Neuronal stem cell (in vitro differentiated cells): Measurements from ENCODE around the gene SLC26A9.

Source experiments
- DNase-seq: peaks from one replicate; pipeline ENCODE4 v3.0.0-alpha.2; 2013; ENCODE audit warnings: low spot score
- H2AFZ ChIP-seq: one replicate; pipeline ENCODE4 v1.6.1; 2013; ENCODE audit warnings: mild to moderate bottlenecking, low read length, inconsistent platforms
- H2AK5ac ChIP-seq: 2 replicates; pipeline ENCODE4 v1.6.1; 2013; ENCODE audit warnings: low read depth, mild to moderate bottlenecking, inconsistent platforms, low read length, moderate library complexity, mixed read lengths
- H2BK120ac ChIP-seq: 2 replicates; pipeline ENCODE4 v1.6.1; 2013; ENCODE audit warnings: low read depth, mild to moderate bottlenecking, inconsistent platforms, low read length, moderate library complexity, mixed read lengths
- H2BK12ac ChIP-seq: one replicate; pipeline ENCODE4 v1.6.1; 2013; ENCODE audit warnings: low read length, inconsistent platforms
- H2BK15ac ChIP-seq: 2 replicates; pipeline ENCODE4 v1.6.1; 2013; ENCODE audit warnings: mild to moderate bottlenecking, low read length, inconsistent platforms, mixed read lengths
- H2BK5ac ChIP-seq: one replicate; pipeline ENCODE4 v1.6.1; 2013; ENCODE audit warnings: inconsistent platforms, mild to moderate bottlenecking, low read length, moderate library complexity
- H3K14ac ChIP-seq: one replicate; pipeline ENCODE4 v1.6.1; 2013; ENCODE audit warnings: low read length, inconsistent platforms
- H3K18ac ChIP-seq: 2 replicates; pipeline ENCODE4 v1.6.1; 2013; ENCODE audit warnings: low read length, inconsistent platforms
- H3K23ac ChIP-seq: 2 replicates; pipeline ENCODE4 v1.6.1; 2013; ENCODE audit warnings: low read depth, mild to moderate bottlenecking, mixed read lengths, low read length, inconsistent platforms; ENCODE audit not compliant: poor library complexity
- H3K27ac ChIP-seq: replicated peaks from 3 replicates; pipeline ENCODE4 v1.5.1; 2013; ENCODE audit warnings: low read length, inconsistent platforms
- H3K27me3 ChIP-seq, 3 experiments: 2 replicates each; pipeline ENCODE4 v1.6.1; 2013; ENCODE audit warnings: low read length in 3 of 3, mild to moderate bottlenecking in 2 of 3, inconsistent platforms in 1 of 3, low read depth in 1 of 3, mixed read lengths in 1 of 3, moderate library complexity in 1 of 3; ENCODE audit not compliant: control insufficient read depth in 3 of 3, insufficient read depth in 3 of 3
- H3K36me3 ChIP-seq, 2 donors: replicated peaks in 1 of 2; 2 replicates each; pipeline ENCODE4 v1.6.1; 2013; ENCODE audit warnings: low read length in 2 of 2; ENCODE audit not compliant: control insufficient read depth in 2 of 2, insufficient read depth in 2 of 2
- H3K4ac ChIP-seq: 2 replicates; pipeline ENCODE4 v1.6.1; 2013; ENCODE audit warnings: inconsistent platforms, mild to moderate bottlenecking, low read length, moderate library complexity
- H3K4me1 ChIP-seq, 2 donors: 1 replicate in 1 of 2; 2 replicates in 1 of 2; pipeline ENCODE4 v1.6.1; 2013; ENCODE audit warnings: low read length in 2 of 2, low read depth in 1 of 2; ENCODE audit not compliant: control insufficient read depth in 2 of 2, insufficient read depth in 1 of 2
- H3K4me2 ChIP-seq: one replicate; pipeline ENCODE4 v1.6.1; 2013; ENCODE audit warnings: mild to moderate bottlenecking, low read length, inconsistent platforms; ENCODE audit not compliant: insufficient read depth, poor library complexity, severe bottlenecking
- H3K4me3 ChIP-seq, 2 donors: 2 replicates each; pipeline ENCODE4 v1.5.1; 2013; ENCODE audit warnings: low read length in 2 of 2, mild to moderate bottlenecking in 2 of 2, inconsistent platforms in 1 of 2, moderate library complexity in 1 of 2
- H3K79me1 ChIP-seq: one replicate; pipeline ENCODE4 v1.6.1; 2013; ENCODE audit warnings: low read depth, mild to moderate bottlenecking, inconsistent platforms, low read length, moderate library complexity
- H3K9ac ChIP-seq: one replicate; pipeline ENCODE4 v1.6.1; 2013; ENCODE audit warnings: mild to moderate bottlenecking, low read depth, low read length, inconsistent platforms; ENCODE audit not compliant: poor library complexity
- H3K9me3 ChIP-seq, 2 donors: replicated peaks in 1 of 2; 2 replicates each; pipeline versions ENCODE3 to v1.6.1; 2013; ENCODE audit warnings: low read length in 2 of 2, mild to moderate bottlenecking in 2 of 2, inconsistent platforms in 1 of 2, low read depth in 1 of 2, mixed read lengths in 1 of 2, moderate library complexity in 1 of 2; ENCODE audit not compliant: control insufficient read depth in 2 of 2, insufficient read depth in 1 of 2
- H4K8ac ChIP-seq: one replicate; pipeline ENCODE4 v1.6.1; 2013; ENCODE audit warnings: low read depth, mild to moderate bottlenecking, inconsistent platforms, low read length, moderate library complexity
- H4K91ac ChIP-seq: one replicate; pipeline ENCODE4 v1.6.1; 2013; ENCODE audit warnings: low read length, low read depth, mild to moderate bottlenecking, inconsistent platforms; ENCODE audit not compliant: poor library complexity
- WGBS, 2 donors: extraction: QIAGEN DNeasy Blood & Tissue Kit; methylation state at CpG; one replicate each; pipeline ENCODE4 v1.1.7; 2013; ENCODE audit warnings: missing lambda C conversion rate in 2 of 2, mixed read lengths in 1 of 2; ENCODE audit not compliant: insufficient read length in 2 of 2, insufficient replicate concordance in 1 of 2; ENCODE audit errors: extremely low coverage in 2 of 2; 5-methylcytosine and 5-hydroxymethylcytosine counted together

The SLC26A9 gene

GRCh38 chr1:205980237-205980870 lies 37.1 kb upstream of the SLC26A9 start:
- no peak overlapping the region for H4K8ac ChIP-seq
- H3K23ac ChIP-seq: no peak overlapping the region
- H2BK5ac ChIP-seq: no peak overlapping the region
- H3K4me3 ChIP-seq: no peak overlapping the region
- no peak overlapping the region for H4K91ac ChIP-seq
- no peak overlapping the region for H3K4ac ChIP-seq
- no peak overlapping the region for H3K18ac ChIP-seq
- no peaks in the 10 kb centered on the region for H3K36me3 ChIP-seq
- no peak overlapping the region for H2BK15ac ChIP-seq
- no peaks in the 10 kb centered on the region for H3K79me1 ChIP-seq
- no peak overlapping the region for H2AFZ ChIP-seq
- WGBS, 2 donors: no CpG with 5 or more reads among the region's 3 CpGs
- H3K9ac ChIP-seq: no peak overlapping the region
- peaks cover 9% of the 10 kb centered on the region in 2 donors for H3K4me1 ChIP-seq
- H2BK12ac ChIP-seq: no peak overlapping the region
- no peaks in the 10 kb centered on the region for H3K9me3 ChIP-seq
- DNase-seq: no peak
- H3K27ac ChIP-seq: no peak overlapping the region
- no peak overlapping the region for H2BK120ac ChIP-seq
- no peak overlapping the region for H3K14ac ChIP-seq
- H2AK5ac ChIP-seq: no peak overlapping the region
- H3K4me2 ChIP-seq: no peak overlapping the region
- H3K27me3 ChIP-seq: no peaks in the 10 kb centered on the region

DNA sequence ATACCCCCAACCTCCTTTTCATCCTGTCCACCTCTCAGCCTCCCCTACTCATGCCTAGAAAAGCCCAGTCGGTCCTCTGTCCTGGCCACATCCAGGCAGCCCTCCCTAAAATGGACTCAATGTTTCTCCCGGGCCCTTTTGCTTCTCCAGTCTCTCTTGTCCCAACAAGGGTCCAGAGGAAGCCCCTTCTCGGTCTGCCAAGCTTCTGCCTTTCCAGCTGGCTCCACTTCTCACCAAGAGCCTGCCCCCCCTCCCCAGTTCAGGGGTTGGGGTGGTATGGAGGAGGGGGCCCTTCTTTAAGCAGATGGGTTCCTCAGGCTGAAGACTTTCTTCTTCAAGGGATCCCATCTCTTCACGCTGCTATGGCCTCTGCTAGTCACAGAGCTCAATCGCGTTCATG lies 36.0 kb upstream of the SLC26A9 start:
- no peaks in the 10 kb centered on the region for H3K27me3 ChIP-seq
- peak overlapping the region; percentile 12 for H2BK15ac ChIP-seq
- H4K8ac ChIP-seq: no peak overlapping the region
- H2AK5ac ChIP-seq: no peak overlapping the region
- no peak overlapping the region for H3K4ac ChIP-seq
- no peak overlapping the region for H4K91ac ChIP-seq
- no peak overlapping the region for H3K23ac ChIP-seq
- no peak overlapping the region for H3K14ac ChIP-seq
- H2BK120ac ChIP-seq: no peak overlapping the region
- H3K27ac ChIP-seq: no peak overlapping the region
- H3K18ac ChIP-seq: no peak overlapping the region
- no peak overlapping the region for H3K4me3 ChIP-seq
- no peak for DNase-seq
- no peak overlapping the region for H2BK12ac ChIP-seq
- no peaks in the 10 kb centered on the region for H3K36me3 ChIP-seq
- H3K9ac ChIP-seq: no peak overlapping the region
- H3K4me1 ChIP-seq: peaks cover 9% of the 10 kb centered on the region in 2 donors
- no peak overlapping the region for H2BK5ac ChIP-seq
- H3K4me2 ChIP-seq: no peak overlapping the region
- no peak overlapping the region for H2AFZ ChIP-seq
- H3K79me1 ChIP-seq: no peaks in the 10 kb centered on the region
- no CpG with 5 or more reads among the region's 6 CpGs for WGBS, 2 donors
- H3K9me3 ChIP-seq: peaks cover 0 to 6% of the 10 kb centered on the region in 2 donors

DNA sequence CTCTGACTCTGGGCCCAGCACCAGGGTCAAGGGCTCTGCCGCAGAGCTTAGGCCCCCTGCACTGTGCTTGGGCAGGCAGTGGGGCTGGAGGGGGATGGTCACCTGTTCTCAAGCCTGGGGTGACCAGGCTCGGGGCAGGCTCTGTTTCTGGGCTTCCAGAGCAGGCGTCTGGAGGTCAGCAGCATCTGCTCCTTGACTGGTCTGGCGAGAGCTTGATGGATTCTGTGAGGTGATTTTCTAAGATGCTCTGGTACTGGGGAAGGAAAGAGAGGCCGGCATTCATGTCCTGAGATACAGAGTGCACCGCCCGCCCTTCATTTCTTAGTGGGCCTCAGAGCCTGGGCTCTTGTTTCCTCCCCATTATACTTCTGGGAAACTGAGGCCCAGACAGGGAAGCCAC lies 35.4 kb upstream of the SLC26A9 start:
- no CpG with 5 or more reads among the region's 7 CpGs for WGBS, 2 donors
- Histone ChIP-seq H2BK15ac (peak overlapping the region; percentile 40), H3K79me1 (no peaks in the 10 kb centered on the region)

GRCh38 chr1:205977402-205978014 lies 34.3 kb upstream of the SLC26A9 start:
- peak; percentile 78 for DNase-seq
- peak overlapping the region; percentile 70 for H2AFZ ChIP-seq
- H3K9me3 ChIP-seq: peaks cover 0 to 18% of the 10 kb centered on the region in 2 donors
- H3K36me3 ChIP-seq: peaks cover 0 to 5% of the 10 kb centered on the region in 2 donors
- H3K27me3 ChIP-seq: peaks cover 0 to 4% (median 0%) of the 10 kb centered on the region in 3 experiments
- H3K23ac ChIP-seq: no peak overlapping the region
- peaks cover 9 to 17% of the 10 kb centered on the region in 2 donors for H3K4me1 ChIP-seq
- H3K4ac ChIP-seq: no peak overlapping the region
- H3K18ac ChIP-seq: no peak overlapping the region
- peaks cover 7% of the 10 kb centered on the region for H3K79me1 ChIP-seq
- H2BK15ac ChIP-seq: no peak overlapping the region
- no peak overlapping the region for H4K8ac ChIP-seq
- H3K14ac ChIP-seq: no peak overlapping the region
- H3K27ac ChIP-seq: no peak overlapping the region
- WGBS, 2 donors: no CpG with 5 or more reads among the region's 2 CpGs
- no peak overlapping the region for H2BK120ac ChIP-seq
- H3K4me2 ChIP-seq: no peak overlapping the region
- H3K4me3 ChIP-seq: no peak overlapping the region
- H3K9ac ChIP-seq: no peak overlapping the region
- H2AK5ac ChIP-seq: no peak overlapping the region
- no peak overlapping the region for H2BK12ac ChIP-seq
- H2BK5ac ChIP-seq: no peak overlapping the region
- no peak overlapping the region for H4K91ac ChIP-seq

More for the DNA sequence above, 35.4 kb upstream of the SLC26A9 start:
- H3K23ac ChIP-seq: peak overlapping the region; percentile 28
- no peak overlapping the region for H2AFZ ChIP-seq
- H3K4me2 ChIP-seq: no peak overlapping the region
- peak overlapping the region; percentile 48 for H2AK5ac ChIP-seq
- H4K8ac ChIP-seq: no peak overlapping the region
- H4K91ac ChIP-seq: no peak overlapping the region
- H3K4me1 ChIP-seq: peaks cover 9 to 10% of the 10 kb centered on the region in 2 donors
- H3K4me3 ChIP-seq: no peak overlapping the region
- H3K27ac ChIP-seq: no peak overlapping the region
- H3K4ac ChIP-seq: no peak overlapping the region
- no peak overlapping the region for H3K9ac ChIP-seq
- H3K14ac ChIP-seq: no peak overlapping the region
- H2BK5ac ChIP-seq: no peak overlapping the region
- peaks cover 0 to 11% of the 10 kb centered on the region in 2 donors for H3K9me3 ChIP-seq
- no peak overlapping the region for H2BK12ac ChIP-seq
- no peak overlapping the region for H2BK120ac ChIP-seq
- H3K18ac ChIP-seq: peak overlapping the region; percentile 50
- no peak for DNase-seq
- H3K27me3 ChIP-seq: no peaks in the 10 kb centered on the region
- H3K36me3 ChIP-seq: no peaks in the 10 kb centered on the region
